IgD-negative memory B cell (primary cell): ENCODE measurements around the gene CUL9. TPM values are rescaled to one million over a fixed set of nuclear protein-coding genes. Genes with fewer than 3 reads are reported as not detected.
A peak's percentile ranks its signal among the peaks of the same experiment; 100 is the strongest.

Experiments
- H3K27ac Mint-ChIP-seq, 3 donors: one replicate each; pipeline ENCODE4 v1.8.0; 2020 to 2022; ENCODE audit warnings: mild to moderate bottlenecking in 3 of 3, mixed read lengths in 3 of 3, moderate library complexity in 1 of 3
- H3K27me3 Mint-ChIP-seq: one replicate; pipeline ENCODE4 v1.8.0; 2021; ENCODE audit warnings: mixed read lengths
- H3K36me3 Mint-ChIP-seq: one replicate; pipeline ENCODE4 v1.8.0; 2020; ENCODE audit warnings: mild to moderate bottlenecking, mixed read lengths
- H3K4me1 Mint-ChIP-seq, 3 donors: one replicate each; pipeline ENCODE4 v1.8.0; 2020 to 2022; ENCODE audit warnings: mixed read lengths in 3 of 3, mild to moderate bottlenecking in 1 of 3
- H3K4me3 Mint-ChIP-seq, 4 donors: one replicate each; pipeline ENCODE4 v1.8.0; 2020 to 2022; ENCODE audit warnings: mild to moderate bottlenecking in 4 of 4, mixed read lengths in 4 of 4, moderate library complexity in 3 of 4
- H3K9me3 Mint-ChIP-seq, 3 donors: one replicate each; pipeline ENCODE4 v1.8.0; 2020 to 2021; ENCODE audit warnings: mixed read lengths in 3 of 3, mild to moderate bottlenecking in 1 of 3
- polyA plus RNA-seq: library from polyadenylated mRNA; unstranded; fragments of 300-500 nt; fragmentation: Illumina TruSeq; gene quantifications from one replicate; pipeline ENCODE4 v1.2.3, GENCODE V29; 2021

Gene CUL9
- polyA plus RNA-seq, 1 donor from 2014 or later: 13.1 TPM

DNA sequence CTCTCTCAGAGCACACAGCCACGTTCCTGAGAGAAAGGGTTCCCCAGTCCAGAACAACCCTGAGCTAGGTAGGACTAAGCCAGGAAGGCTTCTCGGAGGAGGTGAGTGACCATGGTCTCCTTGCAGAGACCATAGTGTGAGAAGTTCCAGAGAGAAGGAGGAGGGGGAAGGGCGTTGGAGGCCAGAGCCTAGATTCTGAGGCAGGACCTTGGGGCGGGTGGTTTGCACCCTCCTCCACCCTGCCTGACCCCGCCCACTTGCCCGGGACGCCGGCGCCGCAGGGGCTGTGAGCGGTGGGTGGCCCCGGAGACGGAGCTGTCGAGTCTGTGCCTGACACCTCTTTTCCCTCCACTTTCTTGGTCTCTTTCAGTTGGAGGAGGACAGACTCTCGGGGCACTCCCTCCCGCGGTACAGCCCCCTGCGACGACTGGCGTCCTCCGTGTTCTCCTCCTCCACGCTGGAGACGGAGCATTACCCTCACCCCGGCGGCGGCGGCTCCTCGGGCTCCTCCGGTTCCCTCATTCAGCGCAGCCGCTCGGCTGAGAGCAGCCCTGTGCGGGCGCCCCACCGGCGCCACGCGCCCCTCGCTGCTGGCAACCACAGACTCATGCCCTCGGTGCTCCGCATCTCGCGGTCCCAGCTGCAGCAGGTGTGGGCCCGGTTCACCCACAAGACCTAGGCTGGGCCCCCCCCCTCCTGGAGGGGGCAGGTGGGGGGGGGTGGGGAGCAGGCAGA is 87.4 kb downstream of the CUL9 start:
- Mint-ChIP-seq H3K27ac (peak overlapping the region in 2 of 3 donors; percentile 0 to 23), H3K9me3 (no peaks in the 10 kb centered on the region), H3K4me1 (peaks cover 0 to 29% (median 23%) of the 10 kb centered on the region in 3 donors), H3K36me3 (no peaks in the 10 kb centered on the region), H3K4me3 (peak overlapping the region in 3 of 4 donors; percentile 67 to 91 (median 84)), H3K27me3 (peaks cover 29% of the 10 kb centered on the region)

DNA sequence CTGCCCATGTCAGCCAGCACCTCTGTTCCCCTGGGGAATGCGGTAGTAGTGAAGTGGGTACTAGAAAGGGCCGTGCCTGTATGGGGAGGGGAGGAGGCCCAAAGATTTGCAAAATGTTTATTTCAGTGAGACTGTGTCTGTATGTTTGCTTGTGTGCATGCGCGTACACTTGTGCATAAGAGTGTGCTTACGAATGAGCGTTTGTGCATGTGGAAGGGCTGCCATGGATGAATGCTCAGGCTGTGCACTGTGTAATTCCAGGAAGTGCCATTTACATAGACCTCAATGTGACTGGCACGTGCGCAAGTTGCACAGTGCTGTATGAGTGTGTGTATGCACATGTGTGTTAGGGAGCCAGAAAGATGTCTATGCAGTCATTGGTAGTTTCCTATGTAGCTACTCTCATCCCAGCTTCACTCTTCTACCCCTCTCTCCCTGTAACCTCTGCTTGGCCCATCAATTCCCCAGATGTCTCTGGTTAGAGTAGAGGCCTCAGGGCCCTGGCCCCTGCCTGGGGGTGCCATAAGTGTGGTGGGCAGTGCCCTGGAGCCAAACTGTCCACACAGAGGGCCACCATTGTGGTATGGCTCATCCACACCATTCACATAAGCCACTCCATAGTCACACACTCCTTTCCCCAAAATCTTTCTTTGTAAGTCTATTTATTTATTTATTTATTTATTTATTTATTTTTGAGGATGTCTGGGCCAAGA is 89.3 kb downstream of the CUL9 start:
- Mint-ChIP-seq H3K4me3 (peak overlapping the region; percentile 1 to 69 (median 44)), H3K27ac (peak overlapping the region in 1 of 3 donors; percentile 0), H3K27me3 (peaks cover 36% of the 10 kb centered on the region), H3K9me3 (peaks cover 0 to 3% (median 0%) of the 10 kb centered on the region in 3 donors), H3K4me1 (peaks cover 5 to 33% (median 29%) of the 10 kb centered on the region in 3 donors), H3K36me3 (no peaks in the 10 kb centered on the region)

DNA sequence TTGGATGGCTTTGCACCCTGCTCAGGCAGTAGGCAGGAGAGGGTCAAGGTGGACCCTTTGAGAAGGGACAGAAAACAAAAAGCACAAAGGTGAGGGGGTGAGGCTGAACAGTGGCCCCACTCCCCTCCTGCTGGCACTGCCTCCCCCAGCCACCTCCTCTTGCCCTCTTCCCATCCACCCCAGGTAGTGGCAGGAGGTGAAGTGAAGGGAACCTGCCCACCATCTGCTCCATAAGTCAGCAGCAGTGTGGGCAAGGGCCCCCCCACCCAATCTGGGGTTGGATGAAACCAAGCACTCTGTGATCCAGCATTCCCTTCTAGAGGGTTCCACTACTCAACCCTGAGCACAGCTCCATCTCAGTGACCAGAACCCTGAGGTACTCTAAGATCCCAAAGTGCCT is 89.9 kb downstream of the CUL9 start:
- H3K4me3 Mint-ChIP-seq: peak overlapping the region in 2 of 4 donors; percentile 16 to 28
- peaks cover 0 to 3% (median 0%) of the 10 kb centered on the region in 3 donors for H3K9me3 Mint-ChIP-seq
- H3K27me3 Mint-ChIP-seq: peaks cover 42% of the 10 kb centered on the region
- peak overlapping the region in 1 of 3 donors; percentile 31 for H3K27ac Mint-ChIP-seq
- H3K36me3 Mint-ChIP-seq: no peaks in the 10 kb centered on the region
- H3K4me1 Mint-ChIP-seq: peaks cover 5 to 33% (median 29%) of the 10 kb centered on the region in 3 donors

DNA sequence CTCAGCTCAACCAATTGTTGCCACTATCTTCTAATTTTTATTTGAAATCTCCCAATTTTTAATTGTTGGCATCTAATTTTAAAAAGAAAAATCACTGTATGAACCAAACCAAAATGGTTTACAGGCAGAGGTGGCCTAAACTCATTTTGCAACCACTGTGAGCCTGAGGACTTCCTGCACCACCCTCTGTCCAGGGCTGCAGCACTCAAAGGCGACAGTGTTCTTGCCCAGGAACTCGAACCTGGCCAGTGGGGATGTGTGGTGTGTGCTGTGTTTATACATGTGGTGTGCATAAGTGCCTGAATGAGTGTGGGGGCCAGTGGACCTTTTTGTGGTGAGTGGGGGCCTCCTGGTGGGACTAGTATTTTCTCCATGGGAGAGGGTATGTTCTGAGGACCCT is 91.7 kb downstream of the CUL9 start:
- no peaks in the 10 kb centered on the region for H3K36me3 Mint-ChIP-seq
- peaks cover 5 to 31% (median 29%) of the 10 kb centered on the region in 3 donors for H3K4me1 Mint-ChIP-seq
- no peak overlapping the region for H3K27ac Mint-ChIP-seq
- peaks cover 47% of the 10 kb centered on the region for H3K27me3 Mint-ChIP-seq
- H3K4me3 Mint-ChIP-seq: peak overlapping the region in 2 of 4 donors; percentile 12 to 15
- H3K9me3 Mint-ChIP-seq: peaks cover 0 to 4% (median 0%) of the 10 kb centered on the region in 3 donors

Other genes with a start within 250 kb of the CUL9 start
- 1.2 TPM for gene GNMT, start 221.4 kb upstream of the CUL9 start, polyA plus RNA-seq
- 12.7 TPM for gene PEX6, start 203.0 kb upstream of the CUL9 start, polyA plus RNA-seq
- gene PPP2R5D, start 197.6 kb upstream of the CUL9 start, polyA plus RNA-seq: 17.5 TPM
- gene MEA1, start 168.2 kb upstream of the CUL9 start, polyA plus RNA-seq: 76.3 TPM
- gene KLHDC3, start 167.9 kb upstream of the CUL9 start, polyA plus RNA-seq: 60.3 TPM
- gene RRP36, start 160.6 kb upstream of the CUL9 start, polyA plus RNA-seq: 54.8 TPM
- gene CUL7, start 128.3 kb upstream of the CUL9 start, polyA plus RNA-seq: 5.3 TPM
- 50.5 TPM for gene MRPL2, start 122.8 kb upstream of the CUL9 start, polyA plus RNA-seq
- gene KLC4, start 122.6 kb upstream of the CUL9 start, polyA plus RNA-seq: 10.2 TPM
- gene PTK7, start 105.9 kb upstream of the CUL9 start, polyA plus RNA-seq: not detected
- gene SRF, start 10.9 kb upstream of the CUL9 start, polyA plus RNA-seq: 5.0 TPM
- 125 TPM for gene DNPH1, start 47.3 kb downstream of the CUL9 start, polyA plus RNA-seq
- 0.04 TPM for gene TTBK1, start 61.3 kb downstream of the CUL9 start, polyA plus RNA-seq
- not detected for gene SLC22A7, start 116.1 kb downstream of the CUL9 start, polyA plus RNA-seq
- gene CRIP3, start 126.6 kb downstream of the CUL9 start, polyA plus RNA-seq: 2.9 TPM
- gene ZNF318, start 187.5 kb downstream of the CUL9 start, polyA plus RNA-seq: 10.7 TPM
- 13.4 TPM for gene ABCC10, start 245.3 kb downstream of the CUL9 start, polyA plus RNA-seq